NT2/D1 (cell line): Measurements from ENCODE around the gene STIM2.
A peak's percentile ranks its signal among the peaks of the same experiment; 100 is the strongest.

Experiments used
- DNase-seq: peaks from one replicate; pipeline ENCODE4 v3.0.0-alpha.2; 2011; ENCODE audit warnings: low read depth, low spot score
- H3K27me3 ChIP-seq: 2 replicates; pipeline ENCODE4 v1.6.0; 2011; ENCODE audit warnings: mild to moderate bottlenecking; ENCODE audit not compliant: insufficient read length, insufficient read depth
- H3K36me3 ChIP-seq: 2 replicates; pipeline ENCODE4 v1.6.1; 2011; ENCODE audit warnings: mild to moderate bottlenecking, low read length, mixed read lengths; ENCODE audit not compliant: insufficient read depth, insufficient read length
- H3K4me1 ChIP-seq: 2 replicates; pipeline ENCODE4 v1.5.1; 2011; ENCODE audit not compliant: insufficient read depth, insufficient read length
- H3K4me3 ChIP-seq: 2 replicates; pipeline ENCODE4 v1.5.1; 2011; ENCODE audit warnings: low read depth; ENCODE audit not compliant: insufficient read length
- H3K9ac ChIP-seq: 2 replicates; pipeline ENCODE4 v1.6.0; 2011; ENCODE audit warnings: low read depth; ENCODE audit not compliant: insufficient read length
- H3K9me3 ChIP-seq: 2 replicates; pipeline ENCODE4 v1.5.1; 2011; ENCODE audit warnings: mild to moderate bottlenecking, low read length; ENCODE audit not compliant: insufficient read depth
- SUZ12 ChIP-seq: IDR thresholded peaks from 2 replicates; pipeline ENCODE4 v1.6.1; 2011; ENCODE audit not compliant: insufficient read length, insufficient read depth; ENCODE audit errors: extremely low read depth
- YY1 ChIP-seq: IDR thresholded peaks from 2 replicates; pipeline ENCODE4 v1.6.1; 2011; ENCODE audit not compliant: insufficient read length, insufficient read depth
- ZNF274 ChIP-seq: IDR thresholded peaks from 2 replicates; pipeline ENCODE4 v1.6.1; 2011; ENCODE audit warnings: mild to moderate bottlenecking, low read depth, low read length

The STIM2 gene

DNA sequence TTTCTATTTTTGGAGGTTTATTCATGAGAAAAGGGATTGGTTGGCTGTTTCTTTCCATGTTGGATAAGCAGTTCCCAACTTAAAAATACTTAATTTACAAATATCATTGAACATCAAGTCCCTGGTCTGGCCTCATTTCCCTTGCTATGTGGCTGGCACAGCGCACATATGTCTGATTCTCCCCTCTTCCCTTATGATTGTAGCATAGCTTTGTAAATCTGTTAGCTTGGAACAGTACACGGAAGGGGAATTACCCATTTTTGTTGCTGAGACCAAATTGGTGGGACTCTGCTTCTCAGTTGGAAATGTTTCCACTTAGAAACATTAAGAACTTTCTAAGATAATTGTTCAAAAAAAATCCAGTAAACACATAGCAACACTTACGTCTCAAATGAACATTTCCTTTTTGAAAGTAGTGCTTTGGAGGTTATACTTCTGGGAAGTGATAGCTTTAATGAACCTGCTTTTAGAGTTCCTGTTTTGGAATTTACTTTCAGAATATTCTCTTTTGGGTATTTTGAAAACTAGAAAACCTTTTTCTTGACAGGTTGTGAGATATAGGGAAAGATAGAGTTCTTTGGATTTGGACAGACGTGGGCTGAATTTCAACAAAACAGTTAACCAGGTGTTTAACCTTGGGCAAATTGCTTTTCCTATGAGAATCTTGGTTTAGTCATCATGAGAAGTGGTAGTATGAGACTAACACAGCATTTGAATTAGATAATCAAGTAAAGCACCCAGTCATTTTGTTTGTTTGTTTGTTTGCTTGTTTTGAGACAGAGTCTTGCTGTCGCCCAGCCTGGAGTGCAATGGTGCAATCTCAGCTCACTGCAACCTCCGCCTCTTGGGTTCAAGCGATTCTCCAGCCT is 47.3 kb downstream of the STIM2 start:
- Histone ChIP-seq H3K27me3 (peaks cover 21% of the 10 kb centered on the region), H3K4me3 (no peak overlapping the region), H3K9ac (no peak overlapping the region), H3K9me3 (no peaks in the 10 kb centered on the region), H3K36me3 (no peaks in the 10 kb centered on the region), H3K4me1 (no peaks in the 10 kb centered on the region)
- TF ChIP-seq YY1 (no peak), ZNF274 (no peak)
- DNase-seq: no peak

DNA sequence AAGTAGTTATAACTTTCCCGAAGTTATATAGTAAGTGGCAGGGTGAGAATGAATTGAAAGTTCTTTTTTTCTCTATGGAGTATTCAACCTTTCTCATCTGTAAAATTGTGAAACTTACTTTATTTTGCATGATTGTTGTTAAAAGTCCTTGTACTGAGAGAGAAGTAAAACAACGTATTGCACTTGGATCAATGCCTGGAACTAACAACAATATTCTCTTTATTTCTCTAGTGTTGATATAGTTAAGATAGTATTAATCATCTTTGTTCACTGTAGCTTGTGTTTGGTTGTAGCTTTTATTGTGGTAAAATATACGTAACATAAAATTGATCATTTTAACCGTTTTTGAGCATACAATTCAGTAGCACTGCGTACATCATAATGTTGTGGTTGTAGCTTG is 48.7 kb downstream of the STIM2 start:
- TF ChIP-seq ZNF274: no peak
- TF ChIP-seq YY1: no peak
- TF ChIP-seq SUZ12: no peak
- Histone ChIP-seq H3K4me3 (no peak overlapping the region), H3K36me3 (no peaks in the 10 kb centered on the region), H3K9me3 (no peaks in the 10 kb centered on the region), H3K4me1 (no peaks in the 10 kb centered on the region), H3K27me3 (peaks cover 21% of the 10 kb centered on the region), H3K9ac (no peak overlapping the region)
- no peak for DNase-seq

DNA sequence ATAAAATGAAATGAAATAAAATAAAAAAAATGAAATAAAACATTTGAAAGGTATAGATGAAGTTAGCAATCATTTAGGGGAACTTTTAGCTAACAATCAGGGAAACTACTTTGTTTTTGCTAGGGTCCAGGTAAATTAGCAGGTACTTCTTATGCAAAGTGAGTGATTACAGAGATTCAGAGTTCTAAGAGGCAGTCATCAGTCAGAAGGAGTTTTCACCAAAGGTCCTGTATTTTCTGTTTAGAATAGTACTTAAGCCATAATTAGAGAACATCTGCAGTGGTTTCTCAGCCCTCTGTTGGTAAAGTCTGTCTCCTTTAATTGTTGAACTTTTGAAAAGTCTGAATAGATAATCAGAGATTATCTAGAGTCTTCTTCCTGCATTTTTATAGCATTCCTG is 50.6 kb downstream of the STIM2 start:
- no peak overlapping the region for H3K9ac ChIP-seq
- TF ChIP-seq ZNF274 (no peak), SUZ12 (no peak), YY1 (no peak)

DNA sequence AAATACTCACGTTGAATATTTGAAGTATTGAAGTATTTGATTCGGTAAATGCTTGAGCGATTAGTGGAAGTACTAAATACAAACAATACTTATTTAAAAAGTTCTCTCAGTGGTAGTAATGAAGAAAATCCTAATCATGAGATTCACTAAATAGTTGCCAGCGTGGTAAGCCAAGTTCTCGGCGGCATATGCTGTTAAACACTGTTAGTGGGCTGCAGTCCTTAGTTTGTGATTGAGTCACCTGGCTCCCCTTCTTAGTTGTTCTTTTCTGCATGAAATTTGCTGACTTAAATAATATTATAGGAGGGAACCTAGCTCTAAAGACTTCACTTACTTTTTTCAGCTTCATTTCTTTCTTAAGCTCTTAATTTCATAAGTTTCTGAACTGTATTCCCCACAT is 51.4 kb downstream of the STIM2 start:
- H3K27me3 ChIP-seq: peaks cover 21% of the 10 kb centered on the region
- H3K36me3 ChIP-seq: no peaks in the 10 kb centered on the region
- H3K9ac ChIP-seq: no peak overlapping the region
- DNase-seq: no peak
- no peaks in the 10 kb centered on the region for H3K9me3 ChIP-seq
- H3K4me1 ChIP-seq: no peaks in the 10 kb centered on the region
- H3K4me3 ChIP-seq: no peak overlapping the region
- TF ChIP-seq YY1 (no peak), ZNF274 (no peak), SUZ12 (no peak)

More for the DNA sequence above, 50.6 kb downstream of the STIM2 start:
- no peaks in the 10 kb centered on the region for H3K36me3 ChIP-seq
- H3K9me3 ChIP-seq: no peaks in the 10 kb centered on the region
- peaks cover 21% of the 10 kb centered on the region for H3K27me3 ChIP-seq
- H3K4me1 ChIP-seq: no peaks in the 10 kb centered on the region
- H3K4me3 ChIP-seq: no peak overlapping the region
- DNase-seq: peak; percentile 20

DNA sequence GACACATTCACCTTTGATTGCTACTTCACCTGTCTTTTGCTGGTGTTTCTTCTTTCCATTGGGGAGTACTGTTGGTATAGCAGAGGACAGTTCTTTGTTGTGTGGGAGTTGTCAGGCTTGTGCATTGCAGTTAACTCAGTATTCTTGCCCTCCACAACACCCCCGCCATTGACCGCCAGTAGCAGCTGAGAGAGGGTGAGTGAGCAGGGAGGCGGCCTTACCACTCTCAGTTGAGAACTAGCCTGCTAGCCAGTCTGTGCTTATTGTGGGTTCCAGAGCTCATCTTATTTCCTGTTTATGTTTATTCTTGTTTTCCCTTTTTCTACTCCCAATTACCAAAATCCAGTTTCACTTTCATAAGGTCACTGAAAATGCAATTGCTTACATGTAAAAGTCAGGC is 52.2 kb downstream of the STIM2 start:
- Histone ChIP-seq H3K9ac (no peak overlapping the region), H3K36me3 (no peaks in the 10 kb centered on the region), H3K9me3 (no peaks in the 10 kb centered on the region), H3K27me3 (peaks cover 19% of the 10 kb centered on the region), H3K4me3 (no peak overlapping the region), H3K4me1 (no peaks in the 10 kb centered on the region)
- TF ChIP-seq SUZ12 (no peak), ZNF274 (no peak), YY1 (no peak)
- DNase-seq: no peak

DNA sequence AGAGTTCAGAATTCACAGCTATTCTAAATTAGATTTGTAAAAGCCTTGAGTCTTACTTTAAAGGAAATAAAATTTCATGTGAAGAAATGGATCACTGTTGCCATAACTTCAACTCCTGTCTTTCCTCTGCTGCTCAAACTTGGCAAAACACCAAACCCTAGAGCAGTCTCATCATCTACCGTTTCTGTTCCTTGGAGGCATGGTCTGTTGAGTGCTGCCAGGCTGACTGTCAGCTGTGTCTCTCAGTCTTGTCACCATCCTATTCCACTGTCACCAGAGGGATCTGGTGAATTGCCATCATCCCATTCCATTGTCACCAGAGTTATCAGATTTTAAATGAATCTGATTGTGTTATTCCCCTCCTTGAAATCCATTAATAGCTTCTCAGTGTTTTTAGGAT is 55.6 kb downstream of the STIM2 start:
- H3K4me1 ChIP-seq: no peaks in the 10 kb centered on the region
- H3K36me3 ChIP-seq: peaks cover 14% of the 10 kb centered on the region
- no peak overlapping the region for H3K9ac ChIP-seq
- H3K4me3 ChIP-seq: no peak overlapping the region
- no peak for DNase-seq
- no peaks in the 10 kb centered on the region for H3K9me3 ChIP-seq
- TF ChIP-seq ZNF274: no peak
- no peak for TF ChIP-seq SUZ12
- TF ChIP-seq YY1: no peak
- H3K27me3 ChIP-seq: peaks cover 10% of the 10 kb centered on the region

DNA sequence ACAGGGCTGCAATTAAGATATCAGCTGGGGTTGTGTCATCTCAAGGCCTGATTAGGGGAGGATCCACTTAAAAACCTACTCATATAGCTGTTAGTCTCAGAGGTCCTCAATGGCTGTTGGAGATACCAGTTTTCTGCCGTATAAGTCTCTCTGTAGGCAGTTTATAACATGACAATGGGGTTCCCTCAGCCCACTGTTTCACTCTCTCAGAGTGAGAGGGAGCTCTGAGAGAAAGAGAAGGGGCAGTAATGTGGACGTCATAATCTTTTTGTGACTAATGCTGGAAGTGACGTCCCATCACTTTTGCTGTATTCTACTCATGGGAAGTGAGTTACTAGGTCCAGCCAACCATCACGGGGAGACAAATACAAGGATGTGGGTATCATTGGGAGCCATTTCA is 70.3 kb downstream of the STIM2 start:
- TF ChIP-seq YY1 (no peak), ZNF274 (no peak), SUZ12 (no peak)
- Histone ChIP-seq H3K9ac (no peak overlapping the region), H3K36me3 (no peaks in the 10 kb centered on the region), H3K9me3 (no peaks in the 10 kb centered on the region), H3K4me3 (no peak overlapping the region), H3K27me3 (no peaks in the 10 kb centered on the region), H3K4me1 (no peaks in the 10 kb centered on the region)
- no peak for DNase-seq
